ENCODE results near the gene PPFIBP2.

PPFIBP2 gene

GRCh38 chr11:7600205-7600775 lies 86.5 kb downstream of the PPFIBP2 start:
- no peak for DNase-seq (ENCODE audit: low read depth)

DNA sequence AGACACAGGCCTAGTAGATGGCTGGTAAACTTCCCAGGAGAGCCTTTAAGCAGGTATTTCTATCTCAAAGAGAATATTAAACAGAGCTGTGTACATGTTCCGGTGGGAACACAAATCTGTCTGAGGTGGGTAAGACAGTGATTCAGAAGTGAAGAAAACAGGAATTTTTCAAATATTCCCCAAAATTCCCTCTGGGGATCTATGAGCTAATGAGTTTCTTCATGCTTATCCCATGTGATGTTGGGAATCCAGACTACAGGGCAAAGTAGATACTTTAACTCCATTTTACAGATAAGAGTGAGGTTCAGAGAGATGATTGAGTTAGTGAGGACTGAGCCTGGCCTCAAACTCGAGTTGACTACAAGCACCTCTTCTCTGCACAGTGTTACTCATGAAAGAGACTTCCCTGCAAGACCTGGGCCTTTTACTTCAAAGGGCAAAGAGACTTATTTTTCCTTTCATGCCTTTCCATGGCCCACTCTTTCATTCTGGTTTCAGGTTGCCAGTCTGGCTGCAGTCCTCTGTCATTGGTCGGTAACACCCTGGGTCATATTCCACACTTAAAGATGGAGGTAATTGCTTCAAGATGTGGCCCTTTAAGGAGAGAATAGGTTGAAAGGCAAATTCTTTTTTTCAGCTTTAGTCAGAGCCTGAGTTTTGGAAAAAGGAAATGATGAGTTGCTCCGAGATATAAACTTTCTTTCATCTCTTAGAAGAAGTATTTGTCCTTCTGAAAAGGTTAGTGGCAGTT lies 89.4 kb downstream of the PPFIBP2 start:
- DNase-seq (ENCODE audit: low read depth) = no peak

DNA sequence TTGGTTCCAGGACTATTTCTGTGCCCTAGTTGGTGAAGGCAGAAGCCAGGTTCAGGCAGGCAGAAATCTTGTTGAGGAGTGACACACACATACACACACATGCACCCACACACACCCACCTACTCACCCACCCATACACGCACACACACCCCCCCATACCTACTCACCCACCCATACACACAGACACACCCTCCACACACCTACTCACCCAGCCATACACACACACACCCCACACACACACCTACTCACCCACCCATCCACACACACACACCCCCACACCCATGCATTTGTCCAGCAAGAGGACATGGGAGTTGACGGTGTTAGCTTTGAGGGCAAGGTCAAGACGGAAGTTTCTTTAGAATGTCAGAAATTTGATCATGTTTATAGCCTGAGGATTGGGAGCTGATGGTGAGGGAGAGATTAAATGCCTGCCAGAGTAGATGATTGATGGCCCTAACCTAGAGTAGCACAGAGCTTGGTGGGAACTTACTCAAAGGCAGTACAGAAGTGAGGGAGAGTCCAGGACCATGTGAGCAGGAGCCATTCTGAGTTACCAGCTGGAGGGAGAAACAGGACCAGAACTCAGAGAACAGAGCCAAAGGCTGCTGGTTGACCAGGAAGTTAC lies 90.6 kb downstream of the PPFIBP2 start:
- no peak for DNase-seq (ENCODE audit: low read depth)

DNA sequence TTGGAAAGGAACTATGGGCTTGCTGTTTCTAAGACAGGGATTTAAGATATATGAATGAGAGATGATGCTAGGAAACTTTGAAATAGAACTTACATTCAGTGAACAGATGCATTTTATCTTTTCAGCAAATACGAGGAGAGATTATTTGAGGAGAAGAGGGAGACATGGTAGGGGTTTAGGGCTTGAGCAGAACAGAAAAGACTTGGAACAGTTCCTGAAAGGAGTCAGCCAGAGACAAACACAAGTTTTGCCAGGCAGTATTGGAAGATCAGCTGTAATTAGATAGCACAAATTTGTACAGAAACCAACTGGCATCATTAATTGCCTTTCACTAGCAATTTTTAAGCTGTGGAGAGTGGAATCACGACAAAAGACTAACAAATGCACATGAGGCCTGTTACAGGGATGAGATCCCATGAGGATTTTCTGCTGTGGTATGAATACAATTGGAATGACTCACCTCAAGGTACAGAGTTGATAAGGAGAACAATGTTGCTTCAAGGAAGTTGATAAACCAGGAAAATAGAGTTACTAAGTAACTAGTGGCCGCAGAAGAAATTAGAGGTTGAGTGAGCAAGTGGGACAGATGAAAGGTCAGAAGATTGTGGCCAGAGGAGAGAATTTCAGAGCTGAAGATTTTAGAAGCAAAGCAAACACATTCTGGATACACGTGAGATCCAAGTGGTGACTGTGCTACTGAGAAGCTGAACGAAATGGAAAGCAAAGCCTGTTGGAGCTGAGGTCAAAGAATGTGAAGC lies 91.6 kb downstream of the PPFIBP2 start:
- DNase-seq (ENCODE audit: low read depth) = no peak

- no peak for DNase-seq (ENCODE audit: low read depth)
Observed at GRCh38 chr11:7606496-7606895, 92.7 kb downstream of the PPFIBP2 start.

DNA sequence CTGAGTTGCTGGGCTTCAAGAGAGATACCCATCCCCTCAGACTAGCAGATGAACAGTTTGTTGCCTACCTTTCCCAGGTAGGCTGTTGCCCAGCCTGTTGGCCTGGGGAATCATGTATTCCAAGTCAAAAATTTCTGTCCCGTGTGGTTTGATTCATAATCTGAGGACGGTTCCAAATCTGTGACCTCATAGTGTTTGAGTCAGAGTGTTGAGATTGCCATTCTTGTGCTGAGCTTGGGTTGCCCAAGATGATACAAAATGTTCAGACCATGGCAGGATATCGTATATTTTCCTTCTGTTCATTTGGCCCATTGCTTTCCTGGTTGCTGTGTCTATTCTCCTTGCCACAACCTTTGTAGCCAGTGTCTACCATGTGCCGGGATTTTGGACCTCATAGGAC lies 95.2 kb downstream of the PPFIBP2 start:
- DNase-seq (ENCODE audit: low read depth) = no peak

- DNase-seq (ENCODE audit: low read depth) = no peak
Observed at GRCh38 chr11:7609521-7609920, 95.7 kb downstream of the PPFIBP2 start.

DNA sequence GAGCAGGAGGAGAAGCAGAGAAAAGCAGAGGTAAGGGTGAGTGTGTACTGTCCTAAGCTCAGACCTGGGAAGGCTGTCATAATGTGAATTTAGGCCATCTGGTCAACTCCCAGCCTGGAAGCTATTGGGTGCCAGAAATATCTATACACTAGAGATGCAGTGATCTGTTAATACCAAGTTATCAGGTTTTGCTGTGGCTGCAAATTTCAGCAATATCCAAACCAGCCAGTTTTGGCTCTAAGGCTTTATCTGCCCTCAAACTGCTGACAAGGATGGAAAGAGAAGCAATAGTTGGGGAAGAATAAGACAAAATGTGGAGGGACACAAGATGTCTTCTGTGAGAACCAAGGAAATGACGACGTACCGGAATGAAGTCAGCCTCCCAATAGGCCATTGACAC lies 96.6 kb downstream of the PPFIBP2 start:
- no peak for DNase-seq (ENCODE audit: low read depth)

- DNase-seq (ENCODE audit: low read depth) = no peak
Observed at GRCh38 chr11:7611411-7611810, 97.6 kb downstream of the PPFIBP2 start.

- DNase-seq (ENCODE audit: low read depth) = no peak
Observed at GRCh38 chr11:7612056-7612660, 98.4 kb downstream of the PPFIBP2 start.

GRCh38 chr11:7612661-7613393 lies 99.0 kb downstream of the PPFIBP2 start:
- no peak for DNase-seq (ENCODE audit: low read depth)

GRCh38 chr11:7613394-7613720 lies 99.6 kb downstream of the PPFIBP2 start:
- DNase-seq (ENCODE audit: low read depth) = no peak

- no peak for DNase-seq (ENCODE audit: low read depth)
Observed at GRCh38 chr11:7614656-7615055, 100.9 kb downstream of the PPFIBP2 start.

- DNase-seq (ENCODE audit: low read depth) = no peak
Observed at GRCh38 chr11:7617032-7617431, 103.2 kb downstream of the PPFIBP2 start.

DNA sequence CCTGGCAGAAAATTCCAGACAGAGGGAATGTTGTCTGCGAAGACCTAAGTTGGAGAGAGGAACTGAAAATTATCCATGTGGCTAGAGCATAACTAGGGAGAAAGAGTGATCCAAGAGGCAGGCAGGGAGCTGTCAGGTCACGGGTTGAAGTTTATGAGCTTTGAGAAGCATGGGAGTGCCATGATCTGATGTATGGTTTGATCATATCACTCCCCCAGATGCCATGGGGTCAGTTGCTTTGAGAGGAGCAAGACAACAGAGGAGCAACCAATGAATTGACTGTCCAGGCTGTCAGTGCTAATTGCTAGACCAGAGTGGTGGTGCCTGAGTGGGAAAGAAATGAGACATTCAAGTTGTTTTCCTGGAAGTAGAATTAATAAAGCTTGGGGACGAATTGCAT lies 105.5 kb downstream of the PPFIBP2 start:
- no peak for DNase-seq (ENCODE audit: low read depth)

GRCh38 chr11:7621090-7621489 lies 107.3 kb downstream of the PPFIBP2 start:
- no peak for DNase-seq (ENCODE audit: low read depth)

- DNase-seq (ENCODE audit: low read depth) = no peak
Observed at GRCh38 chr11:7621554-7621953, 107.8 kb downstream of the PPFIBP2 start.

- DNase-seq (ENCODE audit: low read depth) = no peak
Observed at GRCh38 chr11:7622721-7623120, 108.9 kb downstream of the PPFIBP2 start.

- DNase-seq (ENCODE audit: low read depth) = no peak
Observed at GRCh38 chr11:7628660-7629059, 114.9 kb downstream of the PPFIBP2 start.

GRCh38 chr11:7630002-7630401 lies 116.2 kb downstream of the PPFIBP2 start:
- DNase-seq (ENCODE audit: low read depth) = no peak

GRCh38 chr11:7632211-7632610 lies 118.4 kb downstream of the PPFIBP2 start:
- no peak for DNase-seq (ENCODE audit: low read depth)

DNA sequence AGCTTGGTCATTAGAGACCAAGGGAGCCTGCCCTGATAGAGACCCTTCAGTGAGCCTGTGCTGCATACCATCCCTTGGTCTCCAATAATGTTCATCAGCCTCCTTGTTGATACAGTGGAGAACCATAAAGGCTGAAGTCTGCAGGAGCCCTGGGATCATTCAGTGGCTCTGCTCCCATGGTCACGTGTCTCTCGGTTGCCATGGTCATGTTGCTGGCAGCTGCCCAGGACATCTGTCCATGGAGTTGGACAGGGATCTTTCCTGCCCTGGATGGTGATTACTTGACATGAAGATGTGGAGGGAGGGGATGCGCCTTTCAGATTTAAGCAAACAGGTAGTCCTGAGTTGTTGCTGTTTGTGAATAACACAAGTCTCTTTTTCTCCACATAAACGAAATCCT lies 121.3 kb downstream of the PPFIBP2 start:
- DNase-seq (ENCODE audit: low read depth) = no peak
